ENCODE measurements around the gene CASKIN2.

GRCh38 chr17:75489511-75489955, 25.8 kb downstream of the CASKIN2 start:
- no peak for TF ChIP-seq ZNF274 (IDR thresholded peaks at IDR 0.05; ENCODE audit: low read depth, low read length)
- no peak for TF ChIP-seq SUZ12 (IDR thresholded peaks at IDR 0.05; ENCODE audit: extremely low read depth, insufficient read depth, insufficient read length)
